Small intestine (tissue), 7 donors: ENCODE data around the gene GPS1. TPM values are rescaled to one million over a fixed set of nuclear protein-coding genes. Genes with fewer than 3 reads are reported as not detected.

Experiments
- DNase-seq, 2 donors: peaks; one replicate each; pipeline versions ENCODE4 v3.0.0 to v3.0.0-alpha.2; 2013
- FAIRE-seq: peaks from 2 replicates; lab custom pipeline; 2012; peaks lifted over from hg19 to GRCh38; lab: Jason Lieb, UNC
- H3K27ac ChIP-seq, 3 donors: one replicate each; pipeline ENCODE4 v1.5.1; 2013; ENCODE audit warnings: low read length in 2 of 3, mild to moderate bottlenecking in 2 of 3, control low read depth in 1 of 3, inconsistent platforms in 1 of 3, low read depth in 1 of 3, moderate library complexity in 1 of 3
- H3K27me3 ChIP-seq, 3 donors: one replicate each; pipeline ENCODE4 v1.6.1; 2013; ENCODE audit warnings: low read length in 3 of 3, inconsistent platforms in 1 of 3; ENCODE audit not compliant: control insufficient read depth in 3 of 3, insufficient read depth in 3 of 3
- H3K36me3 ChIP-seq, 3 donors: one replicate each; pipeline ENCODE4 v1.6.1; 2013; ENCODE audit warnings: low read length in 3 of 3, inconsistent platforms in 1 of 3, low read depth in 1 of 3, mild to moderate bottlenecking in 1 of 3, moderate library complexity in 1 of 3; ENCODE audit not compliant: control insufficient read depth in 3 of 3, insufficient read depth in 2 of 3
- H3K4me1 ChIP-seq, 3 donors: one replicate each; pipeline ENCODE4 v1.6.1; 2013; ENCODE audit warnings: low read length in 2 of 3, inconsistent platforms in 1 of 3, low read depth in 1 of 3, mild to moderate bottlenecking in 1 of 3, moderate library complexity in 1 of 3; ENCODE audit not compliant: control insufficient read depth in 3 of 3, insufficient read depth in 2 of 3
- H3K4me3 ChIP-seq, 3 donors: one replicate each; pipeline ENCODE4 v1.5.1; 2013; ENCODE audit warnings: low read length in 3 of 3, control low read depth in 1 of 3, inconsistent platforms in 1 of 3, low read depth in 1 of 3, mild to moderate bottlenecking in 1 of 3, moderate library complexity in 1 of 3
- H3K9me3 ChIP-seq, 2 donors: one replicate each; pipeline ENCODE4 v1.6.1; 2013; ENCODE audit warnings: low read depth in 1 of 2, low read length in 1 of 2; ENCODE audit not compliant: control insufficient read depth in 2 of 2, insufficient read depth in 1 of 2
- WGBS, 3 donors: extraction: QIAGEN DNeasy Blood & Tissue Kit; methylation state at CpG; one replicate each; pipeline ENCODE4 v1.1.7; 2013; 5-methylcytosine and 5-hydroxymethylcytosine counted together
- polyA plus RNA-seq, 4 donors: library from polyadenylated mRNA; stranded (reverse) in 3 of 4; unstranded in 1 of 4; fragments of 200-250 nt in 3 of 4; fragments of 120-200 nt in 1 of 4; gene quantifications; one replicate each; pipeline versions ENCODE4 v1.2.1 to v1.2.3, GENCODE V29; 2013
- donor health status: healthy with polysubstance abuse.
- donor health status: control.
- donor health status: control.
- donor health status: Bipolar disorder and iron deficiency.
- donor health status: healthy.

GPS1 gene
- polyA plus RNA-seq, 4 donors, result 80.4 to 161 (median 120) TPM

- Histone ChIP-seq H3K27ac (no peak overlapping the region), H3K9me3 (no peaks in the 10 kb centered on the region), H3K36me3 (peaks cover 19 to 54% (median 25%) of the 10 kb centered on the region in 3 donors), H3K27me3 (no peaks in the 10 kb centered on the region), H3K4me1 (no peaks in the 10 kb centered on the region), H3K4me3 (no peak overlapping the region)
- FAIRE-seq, result no peak
- peak in 1 of 2 donors; percentile 52 for DNase-seq
- WGBS, 3 donors, result 56 to 67% (median 65%) methylated on average over 28 of the region's 28 CpGs
Observed at GRCh38 chr17:82077617-82078358, 26.1 kb downstream of the GPS1 start.

GRCh38 chr17:82078433-82078832, 26.7 kb downstream of the GPS1 start:
- no peak overlapping the region for H3K4me3 ChIP-seq
- H3K27ac ChIP-seq, result no peak overlapping the region
- H3K36me3 ChIP-seq, result peaks cover 25 to 60% (median 30%) of the 10 kb centered on the region in 3 donors
- DNase-seq (no peak), FAIRE-seq (no peak)
- 90 to 92% (median 90%) methylated on average over 18 of the region's 18 CpGs for WGBS, 3 donors
- no peaks in the 10 kb centered on the region for H3K4me1 ChIP-seq
- no peaks in the 10 kb centered on the region for H3K9me3 ChIP-seq
- no peaks in the 10 kb centered on the region for H3K27me3 ChIP-seq

GRCh38 chr17:82079001-82079677, 27.4 kb downstream of the GPS1 start:
- H3K9me3 ChIP-seq, result no peaks in the 10 kb centered on the region
- H3K36me3 ChIP-seq, result peaks cover 30 to 67% (median 31%) of the 10 kb centered on the region in 3 donors
- DNase-seq, result no peak
- H3K4me3 ChIP-seq, result no peak overlapping the region
- no peak overlapping the region for H3K27ac ChIP-seq
- FAIRE-seq, result no peak
- no peaks in the 10 kb centered on the region for H3K4me1 ChIP-seq
- WGBS, 3 donors, result 93 to 94% (median 94%) methylated on average over 38 to 47 of the region's 47 CpGs
- no peaks in the 10 kb centered on the region for H3K27me3 ChIP-seq

GRCh38 chr17:82080048-82080788, 28.5 kb downstream of the GPS1 start:
- no peak overlapping the region for H3K27ac ChIP-seq
- 90 to 96% (median 91%) methylated on average over 33 to 36 of the region's 36 CpGs for WGBS, 3 donors
- DNase-seq (no peak), FAIRE-seq (no peak)
- peaks cover 33 to 78% (median 34%) of the 10 kb centered on the region in 3 donors for H3K36me3 ChIP-seq
- H3K9me3 ChIP-seq, result no peaks in the 10 kb centered on the region
- no peak overlapping the region for H3K4me3 ChIP-seq
- H3K4me1 ChIP-seq, result no peaks in the 10 kb centered on the region
- no peaks in the 10 kb centered on the region for H3K27me3 ChIP-seq

GRCh38 chr17:82080789-82081464, 29.2 kb downstream of the GPS1 start:
- H3K9me3 ChIP-seq, result no peaks in the 10 kb centered on the region
- H3K4me3 ChIP-seq, result no peak overlapping the region
- no peak for DNase-seq
- no peaks in the 10 kb centered on the region for H3K4me1 ChIP-seq
- no peak for FAIRE-seq
- H3K27me3 ChIP-seq, result no peaks in the 10 kb centered on the region
- WGBS, 3 donors, result 95 to 96% (median 96%) methylated on average over 44 of the region's 44 CpGs
- H3K36me3 ChIP-seq, result peaks cover 39 to 85% (median 41%) of the 10 kb centered on the region in 3 donors
- H3K27ac ChIP-seq, result no peak overlapping the region

- H3K9me3 ChIP-seq, result no peaks in the 10 kb centered on the region
- H3K4me1 ChIP-seq, result no peaks in the 10 kb centered on the region
- H3K27ac ChIP-seq, result no peak overlapping the region
- 93 to 99% (median 96%) methylated on average over 17 to 20 of the region's 20 CpGs for WGBS, 3 donors
- peaks cover 43 to 91% (median 44%) of the 10 kb centered on the region in 3 donors for H3K36me3 ChIP-seq
- DNase-seq (no peak), FAIRE-seq (no peak)
- no peak overlapping the region for H3K4me3 ChIP-seq
- no peaks in the 10 kb centered on the region for H3K27me3 ChIP-seq
Observed at GRCh38 chr17:82081546-82081945, 29.8 kb downstream of the GPS1 start.

GRCh38 chr17:82081966-82082365, 30.3 kb downstream of the GPS1 start:
- no peaks in the 10 kb centered on the region for H3K9me3 ChIP-seq
- no peak overlapping the region for H3K27ac ChIP-seq
- H3K4me1 ChIP-seq, result no peaks in the 10 kb centered on the region
- H3K36me3 ChIP-seq, result peaks cover 44 to 94% (median 44%) of the 10 kb centered on the region in 3 donors
- DNase-seq (no peak), FAIRE-seq (no peak)
- 91 to 93% (median 93%) methylated on average over 18 to 22 of the region's 22 CpGs for WGBS, 3 donors
- H3K27me3 ChIP-seq, result no peaks in the 10 kb centered on the region
- H3K4me3 ChIP-seq, result no peak overlapping the region

- peaks cover 44 to 97% (median 48%) of the 10 kb centered on the region in 3 donors for H3K36me3 ChIP-seq
- no peaks in the 10 kb centered on the region for H3K27me3 ChIP-seq
Observed at GRCh38 chr17:82082456-82082855, 30.8 kb downstream of the GPS1 start.

More at GRCh38 chr17:82082456-82082855, 30.8 kb downstream of the GPS1 start:
- FAIRE-seq (no peak), DNase-seq (no peak)
- no peaks in the 10 kb centered on the region for H3K9me3 ChIP-seq
- WGBS, 3 donors, result 91 to 93% (median 92%) methylated on average over 18 to 19 of the region's 19 CpGs
- no peaks in the 10 kb centered on the region for H3K4me1 ChIP-seq
- H3K27ac ChIP-seq, result no peak overlapping the region
- H3K4me3 ChIP-seq, result no peak overlapping the region
